Stromal cell of bone marrow (primary cell): ENCODE results near the gene CDC23.
"Not testable (repeated sequence)": the region's sequence is repeated elsewhere in the genome, so short reads cannot be mapped to it uniquely, and the experiment has no call there.

ENCODE experiments used
- DNase-seq: peaks from one replicate; pipeline ENCODE4 v3.0.0-alpha.2; 2012; ENCODE audit warnings: low read depth

The CDC23 gene

GRCh38 chr5:138213161-138214029, at the start of gene CDC23:
Gene CDC23 (minus strand): TSS chr5:138213323. CDS start chr5:138213312, 11 bp downstream.
- peak; percentile 100 for DNase-seq

- DNase-seq, result peak; percentile 6
Observed at GRCh38 chr5:138258704-138259292, 45.7 kb upstream of the CDC23 start.

- no peak for DNase-seq
Observed at GRCh38 chr5:138257583-138257982, 44.5 kb upstream of the CDC23 start.

- DNase-seq, result no peak
Observed at GRCh38 chr5:138252944-138253343, 39.8 kb upstream of the CDC23 start.

GRCh38 chr5:138247800-138248199, 34.7 kb upstream of the CDC23 start:
- not testable (repeated sequence) for DNase-seq

GRCh38 chr5:138246822-138247221, 33.7 kb upstream of the CDC23 start:
- DNase-seq, result no peak

GRCh38 chr5:138246334-138246733, 33.2 kb upstream of the CDC23 start:
- no peak for DNase-seq

GRCh38 chr5:138245717-138246116, 32.6 kb upstream of the CDC23 start:
- DNase-seq, result no peak

GRCh38 chr5:138243794-138244193, 30.7 kb upstream of the CDC23 start:
- DNase-seq, result no peak

- no peak for DNase-seq
Observed at GRCh38 chr5:138241688-138242571, 28.8 kb upstream of the CDC23 start.

- no peak for DNase-seq
Observed at GRCh38 chr5:138240650-138241385, 27.7 kb upstream of the CDC23 start.

GRCh38 chr5:138238034-138238433, 24.9 kb upstream of the CDC23 start:
- DNase-seq, result no peak

- no peak for DNase-seq
Observed at GRCh38 chr5:138234651-138235050, 21.5 kb upstream of the CDC23 start.

- DNase-seq, result no peak
Observed at GRCh38 chr5:138233280-138233679, 20.2 kb upstream of the CDC23 start.

- DNase-seq, result no peak
Observed at GRCh38 chr5:138230981-138231589, 18.0 kb upstream of the CDC23 start.

GRCh38 chr5:138230261-138230660, 17.1 kb upstream of the CDC23 start:
- peak; percentile 77 for DNase-seq

GRCh38 chr5:138229387-138229786, 16.3 kb upstream of the CDC23 start:
- no peak for DNase-seq

GRCh38 chr5:138226910-138227309, 13.8 kb upstream of the CDC23 start:
- DNase-seq, result no peak

- DNase-seq, result no peak
Observed at GRCh38 chr5:138224712-138225111, 11.6 kb upstream of the CDC23 start.

GRCh38 chr5:138223532-138223931, 10.4 kb upstream of the CDC23 start:
- DNase-seq, result no peak

- no peak for DNase-seq
Observed at GRCh38 chr5:138216799-138217198, 3.7 kb upstream of the CDC23 start.

- DNase-seq, result no peak
Observed at GRCh38 chr5:138212828-138213160, 329 bp downstream of the CDC23 start.
